Suppressor macrophage treated with lipopolysaccharide for 4 hours (primary cell): ENCODE data around the gene WDR1.
A peak's percentile ranks its signal among the peaks of the same experiment; 100 is the strongest.

ENCODE experiments used
- DNase-seq: peaks from one replicate; pipeline ENCODE4 v3.0.0-alpha.2; 2020

The WDR1 gene

GRCh38 chr4:10083861-10084641 is 32.5 kb downstream of the WDR1 start:
- no peak for DNase-seq

GRCh38 chr4:10083331-10083771 is 33.2 kb downstream of the WDR1 start:
- no peak for DNase-seq

GRCh38 chr4:10082459-10083272 is 33.9 kb downstream of the WDR1 start:
- DNase-seq, result no peak

- DNase-seq, result no peak
Measured at GRCh38 chr4:10082047-10082446, 34.6 kb downstream of the WDR1 start.

GRCh38 chr4:10081218-10081606 is 35.4 kb downstream of the WDR1 start:
- no peak for DNase-seq

- no peak for DNase-seq
Measured at GRCh38 chr4:10080589-10081217, 35.9 kb downstream of the WDR1 start.

- no peak for DNase-seq
Measured at GRCh38 chr4:10079912-10080588, 36.5 kb downstream of the WDR1 start.

GRCh38 chr4:10079256-10079655 is 37.3 kb downstream of the WDR1 start:
- DNase-seq, result no peak

- DNase-seq, result no peak
Measured at GRCh38 chr4:10078481-10079233, 37.9 kb downstream of the WDR1 start.

GRCh38 chr4:10077483-10078335 is 38.9 kb downstream of the WDR1 start:
- peak; percentile 10 for DNase-seq

- no peak for DNase-seq
Measured at GRCh38 chr4:10077076-10077475, 39.5 kb downstream of the WDR1 start.

- DNase-seq, result no peak
Measured at GRCh38 chr4:10075953-10076391, 40.6 kb downstream of the WDR1 start.

GRCh38 chr4:10075158-10075863 is 41.3 kb downstream of the WDR1 start:
- no peak for DNase-seq

GRCh38 chr4:10074767-10075105 is 41.9 kb downstream of the WDR1 start:
- no peak for DNase-seq

GRCh38 chr4:10074076-10074766 is 42.4 kb downstream of the WDR1 start:
- DNase-seq, result no peak

GRCh38 chr4:10072420-10073017 is 44.1 kb downstream of the WDR1 start:
- no peak for DNase-seq

- DNase-seq, result no peak
Measured at GRCh38 chr4:10069075-10069642, 47.4 kb downstream of the WDR1 start.

- DNase-seq, result no peak
Measured at GRCh38 chr4:10066670-10067651, 49.6 kb downstream of the WDR1 start.
